Muscle of back (tissue), 11 donors: ENCODE data around the gene SCD. TPM values are rescaled to one million over a fixed set of nuclear protein-coding genes. Genes with fewer than 3 reads are reported as not detected.

Experiments
- DNase-seq, 3 donors: peaks; one replicate each; pipeline versions ENCODE4 v3.0.0 to v3.0.0-alpha.2; 2013
- polyA plus RNA-seq, 10 donors: library from polyadenylated mRNA; unstranded; fragments of 120-200 nt; gene quantifications; one replicate each; pipeline ENCODE4 v1.2.1, GENCODE V29; 2013; ENCODE audit not compliant: insufficient read length in 10 of 10

Gene SCD
- polyA plus RNA-seq, 10 donors: 12.6 to 33.0 (median 19.0) TPM

- DNase-seq: peak in 2 of 3 donors; percentile 68 to 75
Measured at GRCh38 chr10:100338434-100339036, 8.5 kb upstream of the SCD start.

DNA sequence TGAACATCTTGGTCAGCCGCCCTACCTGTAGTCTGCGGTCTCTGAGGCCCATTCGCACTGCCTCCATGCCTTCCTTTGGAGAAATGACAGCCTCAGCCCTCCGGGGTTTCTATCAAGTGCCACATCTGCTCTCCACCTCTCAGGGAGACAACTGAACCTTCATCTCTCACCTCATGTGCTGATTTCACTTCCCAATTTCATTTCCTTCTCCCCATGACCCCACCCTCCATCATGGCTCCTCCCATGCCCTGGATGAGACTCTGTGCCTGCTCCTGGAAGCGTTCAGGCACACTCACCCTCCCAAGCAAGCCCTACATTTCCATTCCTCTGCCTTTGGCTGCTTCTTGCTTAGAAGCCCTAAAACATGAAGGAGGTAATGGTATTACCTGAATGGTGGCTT lies 7.8 kb upstream of the SCD start:
- DNase-seq: no peak

- peak; percentile 30 to 48 (median 43) for DNase-seq
Measured at GRCh38 chr10:100340948-100341847, 5.8 kb upstream of the SCD start.

DNA sequence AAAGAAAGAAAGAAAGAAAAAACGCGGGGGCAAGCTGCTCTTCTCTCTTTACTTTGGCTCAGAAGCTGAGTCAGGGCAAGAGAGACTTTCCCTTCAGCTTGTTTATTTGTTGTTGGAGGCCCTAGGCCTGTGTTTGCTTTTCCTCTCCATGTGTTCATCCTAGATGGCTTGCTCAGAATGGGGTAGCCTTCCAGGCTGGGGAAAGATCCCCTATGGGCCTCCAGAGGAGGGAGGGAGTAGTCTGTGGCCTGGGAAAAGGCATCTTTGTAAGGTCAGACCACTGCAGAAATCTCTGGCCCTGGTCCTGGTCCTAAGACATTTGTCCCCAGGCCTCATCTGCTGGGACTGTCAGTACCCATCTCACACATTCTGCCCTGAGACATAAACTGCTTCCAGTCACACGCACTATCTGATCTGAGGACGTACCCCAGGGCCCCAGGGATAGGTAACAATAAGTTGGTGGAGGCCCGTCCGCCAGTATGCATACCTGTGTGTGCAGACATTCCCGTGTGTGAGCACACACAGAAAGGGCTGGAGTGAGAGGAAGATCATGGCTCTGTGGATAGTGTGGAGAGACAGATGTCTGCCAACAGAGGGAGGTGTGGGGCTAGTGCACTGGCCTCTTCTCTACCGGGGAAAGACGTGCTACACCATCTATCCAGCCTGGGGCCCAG lies 4.9 kb upstream of the SCD start:
- peak in 1 of 3 donors; percentile 43 for DNase-seq

DNA sequence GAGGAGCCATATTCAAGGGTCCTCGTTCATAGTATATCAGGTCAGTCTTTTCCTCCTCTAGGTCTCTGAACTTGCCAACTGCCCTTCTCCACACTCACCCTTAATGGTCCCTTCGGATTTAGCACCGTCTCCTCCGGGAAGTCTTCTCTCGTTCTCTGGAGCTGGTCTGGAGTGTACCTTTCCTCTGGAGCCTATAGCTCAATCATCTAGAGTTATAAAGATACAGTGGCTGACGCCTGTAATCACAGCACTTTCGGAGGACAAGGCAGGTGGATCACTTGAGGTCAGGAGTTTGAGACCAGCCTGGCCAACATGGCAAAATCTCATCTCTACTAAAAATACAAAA lies 4.4 kb upstream of the SCD start:
- DNase-seq: no peak

DNA sequence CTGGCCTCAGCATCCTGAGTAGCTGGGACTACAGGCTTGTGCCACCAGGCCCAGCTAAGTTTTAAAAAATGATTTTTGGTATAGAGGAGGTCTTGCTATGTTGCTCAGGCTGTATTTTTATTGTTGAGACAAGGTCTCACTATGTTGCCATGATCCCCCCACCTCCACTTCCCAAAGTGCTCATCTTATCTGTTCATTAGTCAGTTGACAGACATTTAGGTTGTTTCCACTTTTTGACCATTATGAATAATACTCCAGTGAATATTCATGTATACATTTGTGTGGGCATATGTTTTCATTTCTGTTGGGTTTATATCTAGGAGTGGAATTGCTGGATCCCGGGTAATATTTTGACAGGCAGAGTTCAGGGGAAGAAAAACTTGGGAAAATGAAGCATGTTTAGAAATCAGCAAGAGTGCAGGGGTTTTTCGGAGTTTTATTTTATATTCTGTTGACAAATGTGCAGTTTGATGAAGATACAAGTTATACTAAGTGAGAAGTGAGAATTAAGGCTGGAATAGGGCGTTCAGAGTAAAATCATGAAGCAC lies 2.7 kb upstream of the SCD start:
- DNase-seq: no peak

- DNase-seq: no peak
Measured at GRCh38 chr10:100345570-100346330, 1.3 kb upstream of the SCD start.

DNA sequence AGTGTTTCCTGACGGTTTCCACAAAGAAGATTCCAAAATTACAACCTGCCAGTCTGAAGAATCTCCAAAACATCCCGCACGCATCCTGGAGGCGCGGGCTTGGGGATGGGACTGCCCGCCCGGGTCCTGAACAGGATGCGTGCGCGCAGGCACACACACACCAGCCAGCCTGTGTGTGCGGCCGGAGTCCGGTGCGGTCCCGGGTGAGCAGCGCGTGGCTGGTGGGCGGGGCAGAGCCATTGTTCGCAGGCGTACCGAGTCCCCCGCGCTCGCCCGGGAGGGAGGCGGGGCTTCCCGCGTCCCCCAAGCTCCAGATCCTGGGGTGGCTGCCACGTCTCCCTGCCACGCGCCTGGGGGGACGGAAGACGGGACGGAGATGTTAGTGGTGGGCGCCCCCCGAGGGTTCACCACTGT lies 675 bp upstream of the SCD start:
- peak; percentile 57 to 83 (median 67) for DNase-seq

- DNase-seq: peak in 1 of 3 donors; percentile 57
Measured at GRCh38 chr10:100347568-100348195, 649 bp downstream of the SCD start.

DNA sequence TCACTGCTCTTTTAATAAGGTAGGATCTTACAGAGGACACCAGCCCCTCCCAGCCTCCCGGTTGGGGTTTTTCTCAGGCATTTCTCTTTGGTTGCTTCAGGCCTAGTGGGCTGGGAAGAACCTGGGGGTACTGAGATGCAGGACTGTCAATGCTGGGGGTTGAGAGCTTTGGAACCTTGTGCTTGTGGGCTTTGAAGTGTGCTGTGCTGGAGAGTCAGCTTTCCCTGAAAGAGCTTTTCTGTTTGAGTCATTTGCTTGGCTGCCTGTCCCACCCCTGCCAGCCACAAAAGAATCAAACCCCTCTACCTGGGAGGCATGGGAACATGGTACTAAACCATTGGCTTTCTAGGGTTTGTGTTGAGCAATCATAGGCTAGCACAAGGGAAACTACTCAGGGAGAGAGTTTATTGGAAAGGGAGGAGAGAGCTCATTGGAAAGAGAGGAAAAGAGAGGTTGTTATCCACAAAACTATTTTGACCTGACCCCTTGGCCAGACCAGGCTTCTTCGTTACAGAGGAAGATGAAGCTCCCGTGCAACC lies 1.4 kb downstream of the SCD start:
- no peak for DNase-seq

DNA sequence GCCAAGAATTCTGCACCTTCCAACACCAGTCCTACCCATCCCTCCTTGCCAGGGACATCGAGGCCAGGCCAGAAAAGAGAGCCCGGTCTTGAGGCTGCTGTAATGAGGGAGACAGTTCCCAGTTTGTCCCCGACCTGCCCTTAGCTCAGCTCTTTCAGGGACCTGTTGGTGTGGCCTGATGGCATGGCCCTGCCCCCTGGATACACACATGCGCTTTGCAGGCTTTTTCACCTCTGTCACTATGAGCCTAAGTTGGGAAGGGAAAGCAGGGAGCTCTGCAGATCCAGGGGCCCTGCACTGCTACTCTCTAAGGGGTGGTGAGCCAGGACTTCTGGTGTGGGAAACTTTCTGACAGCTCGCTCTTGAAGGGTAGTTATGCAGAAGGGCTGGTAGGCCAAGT lies 2.1 kb downstream of the SCD start:
- no peak for DNase-seq

DNA sequence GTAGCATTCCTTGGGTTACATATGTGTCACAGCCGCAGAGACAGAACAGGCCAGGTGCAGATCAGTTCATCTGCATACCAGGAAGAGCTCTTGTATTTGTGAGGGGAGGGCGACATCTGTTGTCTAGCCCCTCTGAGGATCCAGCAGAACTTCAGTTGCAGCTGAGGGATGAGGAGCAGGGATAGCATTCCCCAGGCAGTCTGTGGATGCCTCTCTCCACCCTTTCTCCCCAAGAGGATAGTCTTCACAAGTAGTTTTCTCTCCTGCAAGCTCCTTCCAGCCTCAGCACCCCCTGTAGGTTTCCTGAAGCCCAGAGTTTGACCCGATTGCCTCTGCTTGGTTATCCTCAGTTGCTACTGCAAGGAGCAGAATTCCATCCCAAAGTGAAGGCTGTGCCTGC lies 2.6 kb downstream of the SCD start:
- DNase-seq: no peak

GRCh38 chr10:100350914-100351485 lies 4.0 kb downstream of the SCD start:
- DNase-seq: no peak

GRCh38 chr10:100353770-100354485 lies 6.9 kb downstream of the SCD start:
- no peak for DNase-seq

DNA sequence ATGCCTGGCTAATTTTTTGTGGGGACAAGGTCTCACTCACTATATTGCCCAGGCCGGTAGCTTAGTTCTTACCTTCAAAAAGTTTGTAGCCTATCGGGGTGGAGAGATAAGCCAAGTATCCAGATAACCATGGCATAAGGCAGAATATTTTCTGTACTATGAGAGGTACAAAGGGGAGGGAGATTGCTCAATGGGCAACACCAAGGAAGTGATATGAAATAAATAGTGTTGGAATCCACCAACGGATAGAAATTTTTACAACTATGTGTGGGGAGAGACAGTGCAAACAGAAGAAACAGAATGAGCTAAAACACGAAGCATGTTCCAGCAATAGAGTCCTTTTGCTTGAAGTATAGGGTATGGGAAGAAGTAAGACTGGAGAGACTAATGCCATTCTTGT lies 8.1 kb downstream of the SCD start:
- no peak for DNase-seq

DNA sequence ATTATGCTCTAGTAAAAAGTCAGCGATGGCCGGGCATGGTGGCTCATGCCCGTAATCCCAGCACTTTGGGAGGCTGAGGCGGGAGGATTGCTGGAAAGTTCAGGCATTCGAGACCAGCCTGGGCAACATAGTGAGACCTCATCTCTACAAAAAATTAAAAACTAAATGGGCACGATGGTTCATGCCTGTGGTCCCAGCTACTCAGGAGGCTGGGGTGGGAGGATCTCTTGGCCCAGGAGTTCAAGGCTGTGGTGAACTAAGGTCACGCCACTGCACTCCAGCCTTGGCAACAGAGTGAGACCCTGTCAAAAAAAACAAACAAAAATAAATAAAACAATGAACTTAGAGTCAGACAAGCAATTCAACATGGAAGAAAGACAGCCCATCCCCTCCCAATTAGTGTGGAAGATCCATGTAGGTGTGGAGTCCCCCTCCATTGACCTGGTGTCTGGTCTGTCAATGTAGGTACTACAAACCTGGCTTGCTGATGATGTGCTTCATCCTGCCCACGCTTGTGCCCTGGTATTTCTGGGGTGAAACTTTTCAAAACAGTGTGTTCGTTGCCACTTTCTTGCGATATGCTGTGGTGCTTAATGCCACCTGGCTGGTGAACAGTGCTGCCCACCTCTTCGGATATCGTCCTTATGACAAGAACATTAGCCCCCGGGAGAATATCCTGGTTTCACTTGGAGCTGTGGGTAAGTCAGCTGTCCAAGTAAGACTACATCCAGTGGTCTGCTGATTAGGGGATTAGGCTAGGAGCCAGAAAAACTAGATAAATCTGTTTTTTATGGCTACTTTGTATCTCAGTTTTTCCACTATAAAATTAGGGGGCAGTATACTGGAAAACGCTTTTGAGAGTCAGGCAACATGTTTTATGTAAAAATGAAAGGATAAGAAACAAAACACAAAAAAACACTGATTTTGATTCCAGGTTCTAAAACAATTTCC lies 9.3 kb downstream of the SCD start:
- DNase-seq: no peak

DNA sequence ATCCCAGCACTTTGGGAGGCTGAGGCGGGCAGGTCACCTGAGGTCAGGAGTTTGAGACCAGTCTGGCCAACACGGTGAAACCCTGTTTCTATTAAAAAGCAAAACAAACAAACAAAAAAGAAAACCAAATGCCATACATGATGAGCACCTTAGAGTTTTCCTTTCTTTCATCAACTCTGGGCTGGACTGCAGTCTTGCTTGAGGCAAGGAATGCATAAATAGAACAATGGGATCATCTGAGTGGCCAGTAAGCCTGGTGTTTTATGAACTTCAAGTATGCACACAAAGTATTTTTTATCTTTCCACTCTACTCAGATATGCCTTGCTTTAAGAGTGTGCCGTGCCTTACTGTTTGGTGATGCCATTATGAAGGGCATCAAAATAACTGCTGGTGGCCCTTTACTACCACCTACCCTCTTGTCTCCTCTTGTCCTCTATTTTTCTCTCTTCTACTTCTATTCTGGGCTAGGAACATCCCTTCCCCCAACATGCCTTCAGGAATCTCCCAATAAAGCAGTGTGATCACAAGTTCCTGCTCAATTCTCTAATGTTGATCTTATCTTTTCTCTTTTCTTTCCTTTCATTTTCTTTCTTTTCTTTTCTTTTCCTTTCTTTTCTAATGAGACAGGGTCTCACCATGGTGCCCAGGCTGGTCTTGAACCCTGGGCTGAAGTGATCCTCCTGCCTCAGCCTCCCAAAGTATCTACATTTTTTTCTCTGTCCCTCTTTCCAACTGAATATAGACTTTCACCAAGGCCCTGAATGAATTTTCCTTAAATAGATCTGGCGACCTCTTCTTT lies 10.2 kb downstream of the SCD start:
- no peak for DNase-seq

DNA sequence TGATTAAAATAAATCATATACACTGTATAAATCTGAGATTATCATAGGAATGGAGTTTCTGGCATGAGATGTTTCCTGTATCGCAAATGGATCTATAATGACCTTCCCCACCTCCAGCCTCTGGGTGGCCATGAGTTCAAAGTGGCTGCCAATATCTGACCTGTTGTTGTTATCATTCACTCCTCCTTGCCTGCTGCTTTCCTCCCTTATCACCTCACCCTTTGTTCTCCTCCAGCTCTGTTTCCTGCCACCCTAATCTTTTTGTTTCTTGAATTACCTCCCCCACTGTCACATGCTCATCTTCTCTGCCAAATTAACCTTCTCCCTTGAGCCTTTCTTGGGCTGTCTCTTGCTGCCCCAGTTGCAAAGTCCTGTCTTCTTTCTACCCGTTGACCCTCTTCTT lies 12.0 kb downstream of the SCD start:
- DNase-seq: no peak
